H1 (cell line): ENCODE measurements around the gene TSPOAP1. TPM values are rescaled to one million over a fixed set of nuclear protein-coding genes. Genes with fewer than 3 reads are reported as not detected.

Experiments used
- CTCF ChIA-PET: fragments of 300-600 bp; sonication (Branson Sonifier 250); formaldehyde crosslinking; loops from one replicate; lab custom pipeline; 2021; ENCODE audit not compliant: partially characterized antibody; lab: Charles Lee
- POLR2A ChIA-PET: fragments of 300-600 bp; sonication (Branson Sonifier 250); formaldehyde crosslinking; loops from one replicate; lab custom pipeline; 2021; ENCODE audit warnings: inconsistent platforms; ENCODE audit not compliant: partially characterized antibody; lab: Charles Lee
- DNase-seq, 2 experiments: peaks; one replicate each; pipeline versions ENCODE4 v3.0.0 to v3.0.0-alpha.2; 2010 to 2022; ENCODE audit warnings: low spot score in 2 of 2, low read depth in 1 of 2, mixed read lengths in 1 of 2
- FAIRE-seq: peaks from 2 replicates; lab custom pipeline; 2011; peaks lifted over from hg19 to GRCh38; lab: Jason Lieb, UNC
- H2AFZ ChIP-seq: 2 replicates; pipeline ENCODE4 v1.8.1; 2012; ENCODE audit warnings: low read length, inconsistent platforms
- H2AK5ac ChIP-seq: 2 replicates; pipeline ENCODE4 v1.6.1; 2013; ENCODE audit warnings: low read depth, low read length
- H2BK120ac ChIP-seq: replicated peaks from 2 replicates; pipeline ENCODE3; 2013; ENCODE audit warnings: low read depth, low read length, inconsistent platforms
- H2BK12ac ChIP-seq: 2 replicates; pipeline ENCODE4 v1.6.1; 2013; ENCODE audit warnings: low read depth, low read length
- H2BK15ac ChIP-seq: 2 replicates; pipeline ENCODE4 v1.6.1; 2013; ENCODE audit warnings: low read length
- H2BK20ac ChIP-seq: 2 replicates; pipeline ENCODE4 v1.6.1; 2013; ENCODE audit warnings: low read length
- H2BK5ac ChIP-seq: 2 replicates; pipeline ENCODE4 v1.6.1; 2013; ENCODE audit warnings: low read depth, low read length
- H3K14ac ChIP-seq: 2 replicates; pipeline ENCODE4 v1.6.1; 2013; ENCODE audit warnings: inconsistent platforms; ENCODE audit not compliant: insufficient read length
- H3K18ac ChIP-seq: 2 replicates; pipeline ENCODE4 v1.6.1; 2013; ENCODE audit warnings: low read length; ENCODE audit errors: extremely low read depth
- H3K23ac ChIP-seq: 2 replicates; pipeline ENCODE4 v1.6.1; 2013; ENCODE audit warnings: inconsistent platforms; ENCODE audit not compliant: insufficient read length
- H3K23me2 ChIP-seq: 2 replicates; pipeline ENCODE4 v1.6.1; 2013; ENCODE audit warnings: low read depth, low read length
- H3K27ac ChIP-seq: 2 replicates; pipeline ENCODE4 v1.6.1; 2011; ENCODE audit warnings: low read depth, low read length, inconsistent platforms
- H3K27me3 ChIP-seq, 4 experiments: replicated peaks in 1 of 4; 1 replicate in 1 of 4; 2 replicates in 3 of 4; pipeline versions ENCODE4 v1.6.1 to v1.8.1; 2011 to 2013; ENCODE audit warnings: low read length in 3 of 4, mild to moderate bottlenecking in 3 of 4, inconsistent platforms in 2 of 4, mixed read lengths in 2 of 4, moderate library complexity in 1 of 4; ENCODE audit not compliant: control insufficient read depth in 3 of 4, insufficient read depth in 3 of 4; ENCODE audit errors: extremely low read depth in 1 of 4
- H3K36me3 ChIP-seq, 4 experiments: 2 replicates each; pipeline versions ENCODE4 v1.6.1 to v1.8.1; 2011 to 2013; ENCODE audit warnings: mild to moderate bottlenecking in 4 of 4, low read length in 3 of 4, moderate library complexity in 2 of 4, control low read depth in 1 of 4, inconsistent platforms in 1 of 4; ENCODE audit not compliant: insufficient read depth in 4 of 4, control insufficient read depth in 2 of 4
- H3K4ac ChIP-seq: replicated peaks from 2 replicates; pipeline ENCODE3; 2013; ENCODE audit warnings: low read length, low read depth, mixed read lengths, inconsistent platforms; ENCODE audit not compliant: insufficient read length
- H3K4me1 ChIP-seq, 4 experiments: replicated peaks in 1 of 4; 1 replicate in 1 of 4; 2 replicates in 3 of 4; pipeline versions ENCODE4 v1.6.1 to v1.8.1; 2011 to 2013; ENCODE audit warnings: low read length in 3 of 4, inconsistent platforms in 2 of 4, mixed read lengths in 1 of 4; ENCODE audit not compliant: insufficient read depth in 4 of 4, control insufficient read depth in 3 of 4
- H3K4me2 ChIP-seq, 2 experiments: 2 replicates each; pipeline versions ENCODE4 v1.6.1 to v1.8.1; 2011 to 2013; ENCODE audit warnings: low read depth in 2 of 2, low read length in 2 of 2, control low read depth in 1 of 2, inconsistent platforms in 1 of 2, mild to moderate bottlenecking in 1 of 2; ENCODE audit not compliant: insufficient read depth in 1 of 2
- H3K4me3 ChIP-seq, 4 experiments: fragments of 200-600, 300-600 bp in 1 of 4; sonication (generic), shearing (Covaris generic), sonication (Bioruptor Twin) in 1 of 4; 2 replicates each; pipeline versions ENCODE4 v1.5.1 to v1.8.1; 2011 to 2016; ENCODE audit warnings: low read length in 4 of 4, low read depth in 3 of 4, control low read depth in 2 of 4, inconsistent platforms in 2 of 4, mild to moderate bottlenecking in 2 of 4, mixed read lengths in 1 of 4, moderate library complexity in 1 of 4; ENCODE audit not compliant: insufficient read depth in 2 of 4; ENCODE audit errors: extremely low read depth in 1 of 4
- H3K56ac ChIP-seq: replicated peaks from 2 replicates; pipeline ENCODE3; 2013; ENCODE audit warnings: low read depth, mild to moderate bottlenecking, mixed read lengths, low read length, inconsistent platforms; ENCODE audit not compliant: insufficient read length
- H3K79me1 ChIP-seq: 2 replicates; pipeline ENCODE4 v1.6.1; 2013; ENCODE audit warnings: low read depth, low read length, control low read depth
- H3K79me2 ChIP-seq, 2 experiments: 2 replicates each; pipeline versions ENCODE4 v1.6.1 to v1.8.1; 2012 to 2013; ENCODE audit warnings: low read length in 2 of 2, mild to moderate bottlenecking in 2 of 2, inconsistent platforms in 1 of 2; ENCODE audit not compliant: insufficient read depth in 2 of 2, control insufficient read depth in 1 of 2
- H3K9ac ChIP-seq, 4 experiments: replicated peaks in 1 of 4; 1 replicate in 1 of 4; 2 replicates in 3 of 4; pipeline versions ENCODE4 v1.6.1 to v1.8.1; 2011 to 2013; ENCODE audit warnings: low read depth in 3 of 4, low read length in 3 of 4, control low read depth in 2 of 4, mild to moderate bottlenecking in 2 of 4, moderate library complexity in 2 of 4, inconsistent platforms in 1 of 4; ENCODE audit errors: extremely low read depth in 1 of 4
- H3K9me3 ChIP-seq, 2 experiments: 2 replicates each; pipeline versions ENCODE4 v1.6.1 to v1.8.1; 2012 to 2013; ENCODE audit warnings: mild to moderate bottlenecking in 2 of 2, moderate library complexity in 2 of 2, control low read depth in 1 of 2, inconsistent platforms in 1 of 2, low read depth in 1 of 2, low read length in 1 of 2, mixed read lengths in 1 of 2; ENCODE audit not compliant: insufficient read depth in 2 of 2
- H4K20me1 ChIP-seq, 2 experiments: replicated peaks in 1 of 2; 2 replicates each; pipeline versions ENCODE3 to v1.8.1; 2011 to 2013; ENCODE audit warnings: inconsistent platforms in 2 of 2, low read length in 2 of 2, mild to moderate bottlenecking in 1 of 2; ENCODE audit not compliant: insufficient read depth in 2 of 2, control insufficient read depth in 1 of 2
- H4K5ac ChIP-seq: 2 replicates; pipeline ENCODE4 v1.6.1; 2013; ENCODE audit warnings: low read length, low read depth, mixed read lengths, inconsistent platforms; ENCODE audit not compliant: insufficient read length
- H4K8ac ChIP-seq: 2 replicates; pipeline ENCODE4 v1.8.0; 2013; ENCODE audit warnings: mild to moderate bottlenecking, moderate library complexity, low read length, inconsistent platforms; ENCODE audit not compliant: insufficient read depth; ENCODE audit errors: extremely low read depth
- H4K91ac ChIP-seq: replicated peaks from 2 replicates; pipeline ENCODE3; 2013; ENCODE audit warnings: low read length, mixed read lengths, inconsistent platforms; ENCODE audit not compliant: insufficient read length
- BACH1 ChIP-seq: IDR thresholded peaks from 2 replicates; pipeline ENCODE4 v1.6.1; 2012; ENCODE audit warnings: low read length, improper control_type of control experiment
- BCL11A ChIP-seq, 2 experiments: IDR thresholded peaks; one replicate each; pipeline ENCODE4 v1.6.1; 2011; ENCODE audit warnings: low read depth in 2 of 2, low read length in 2 of 2, mild to moderate bottlenecking in 2 of 2
- CHD2 ChIP-seq: IDR thresholded peaks from 2 replicates; pipeline ENCODE4 v1.6.1; 2012; ENCODE audit warnings: low read length, improper control_type of control experiment
- JUN ChIP-seq: IDR thresholded peaks from 2 replicates; pipeline ENCODE4 v1.6.1; 2011; ENCODE audit warnings: low read depth, mild to moderate bottlenecking, improper control_type of control experiment, low read length
- MAFK ChIP-seq: IDR thresholded peaks from 2 replicates; pipeline ENCODE4 v1.6.1; 2012; ENCODE audit warnings: low read depth, mild to moderate bottlenecking, improper control_type of control experiment, low read length
- POLR2A ChIP-seq, 2 experiments: IDR thresholded peaks; 1 replicate in 1 of 2; 2 replicates in 1 of 2; pipeline ENCODE4 v1.6.1; 2011; ENCODE audit warnings: low read depth in 2 of 2, low read length in 2 of 2, mild to moderate bottlenecking in 2 of 2; ENCODE audit errors: control extremely low read depth in 1 of 2
- RNF2 ChIP-seq: fragments of 200-900, 300-1000 bp; sonication (generic); IDR thresholded peaks from 2 replicates; pipeline ENCODE4 v1.7.1; 2016; ENCODE audit warnings: borderline replicate concordance, low read depth, mild to moderate bottlenecking, antibody characterized with exemption, low read length; ENCODE audit not compliant: poor library complexity, severe bottlenecking; ENCODE audit errors: missing control alignments
- SP1 ChIP-seq: IDR thresholded peaks from 2 replicates; pipeline ENCODE4 v1.6.1; 2011; ENCODE audit warnings: low read depth, low read length
- SP2 ChIP-seq: IDR thresholded peaks from 2 replicates; pipeline ENCODE4 v1.6.1; 2012; ENCODE audit warnings: mild to moderate bottlenecking, low read length, inconsistent platforms
- TEAD4 ChIP-seq: IDR thresholded peaks from 2 replicates; pipeline ENCODE4 v1.6.1; 2012; ENCODE audit warnings: low read depth, low read length, inconsistent platforms, mixed read lengths
- WGBS, 2 experiments: shearing (Covaris generic) in 1 of 2; methylation state at CpG; one replicate each; pipeline versions ENCODE4 v1.1.6 to v1.1.7; 2013 to 2015; ENCODE audit warnings: low lambda C conversion rate in 2 of 2, mixed read lengths in 2 of 2, inconsistent platforms in 1 of 2, low coverage in 1 of 2, missing lambda C conversion rate in 1 of 2; ENCODE audit not compliant: insufficient replicate concordance in 2 of 2, insufficient coverage in 1 of 2, insufficient read length in 1 of 2; ENCODE audit errors: extremely low coverage in 1 of 2, missing lambda C conversion rate in 1 of 2; 5-methylcytosine and 5-hydroxymethylcytosine counted together
- polyA plus RNA-seq, 7 experiments: library from polyadenylated mRNA; depleted of rRNA in 3 of 7; stranded (reverse) in 5 of 7; unstranded in 2 of 7; fragments of >200 nt in 5 of 7; fragments of 200-250 nt in 2 of 7; gene quantifications; 1 replicate in 5 of 7; 2 replicates in 1 of 7; 4 replicates in 1 of 7; pipeline versions ENCODE4 v1.2.1 to v1.2.3, GENCODE V29; 2011 to 2013; ENCODE audit warnings: missing spikeins in 2 of 7, mixed read lengths in 2 of 7
- total RNA-seq: library from RNA; stranded (reverse); fragmentation: NEBNext Ultra II Directional; extraction: Animal tissue kit (Norgen Biotek cat#: 25700); gene quantifications from 2 replicates; pipeline ENCODE4 v1.2.1, GENCODE V29; 2021

Gene TSPOAP1
- total and polyA plus RNA-seq, 2 of the 8 experiments (the other 6 are each of a cell fraction or from before 2014, with no cell fraction given) = 7.6 to 9.2 TPM

DNA sequence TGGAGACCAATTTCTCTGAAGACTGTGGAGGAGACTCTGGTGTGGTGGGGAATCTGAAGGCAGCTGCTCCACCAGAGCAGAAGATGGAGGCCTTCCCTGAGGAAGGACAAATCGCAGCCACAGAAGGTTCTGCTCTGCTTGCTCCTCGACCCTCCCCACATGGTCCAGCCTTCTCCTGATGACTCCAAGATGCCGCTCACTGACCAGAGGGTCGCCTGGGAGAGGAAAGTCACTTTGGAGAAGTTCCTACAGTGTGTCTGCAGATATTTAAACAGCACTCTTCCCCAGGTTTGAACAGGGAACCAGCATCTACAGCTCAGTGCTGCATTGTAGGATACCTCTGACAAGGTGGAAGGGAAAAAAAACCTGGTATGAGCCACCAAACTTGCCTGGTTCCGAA, 44.4 kb upstream of the TSPOAP1 start:
- WGBS, 2 experiments = 88% methylated on average over 5 of the region's 5 CpGs; no CpG with 5 or more reads in 1 of the 2 experiments
- POLR2A ChIA-PET = interaction anchor here (0.5 to 1.4 kb wide), 3 partner anchors 10 to 1156 kb away, joined by 3 read pairs; no protein-coding TSS in a partner anchor
- Histone ChIP-seq H2BK120ac (no peak overlapping the region), H3K79me2 (no peaks in the 10 kb centered on the region), H4K91ac (no peak overlapping the region), H3K23me2 (no peaks in the 10 kb centered on the region), H2AFZ (no peak overlapping the region), H2AK5ac (no peak overlapping the region), H3K4me2 (no peak overlapping the region), H3K9ac (no peak overlapping the region)
- DNase-seq = no peak
- no peak for TF ChIP-seq POLR2A (IDR thresholded peaks at IDR 0.05; ENCODE audit: control extremely low read depth in 1 of 2, low read depth in 2 of 2, low read length in 2 of 2)
- no peak for TF ChIP-seq SP1
- TF ChIP-seq MAFK = no peak
- no peak for TF ChIP-seq TEAD4
- TF ChIP-seq BACH1 = no peak
- TF ChIP-seq SP2 = no peak
- TF ChIP-seq RNF2 = no peak
- no peak for TF ChIP-seq JUN
- no peak for TF ChIP-seq CHD2
- TF ChIP-seq BCL11A (IDR thresholded peaks at IDR 0.05; ENCODE audit: low read depth in 2 of 2, low read length in 2 of 2) = no peak
- TF ChIP-seq, all 59 proteins: peak for 0
- no peak for FAIRE-seq
- Histone ChIP-seq H2BK15ac (no peak overlapping the region), H3K4me3 (no peak overlapping the region), H3K23ac (no peak overlapping the region), H3K27me3 (no peaks in the 10 kb centered on the region), H3K9me3 (no peaks in the 10 kb centered on the region), H4K5ac (no peak overlapping the region), H2BK12ac (0 out of 2 replicates have a peak overlapping the region, but pooled peaks have one; percentile 35), H4K20me1 (no peaks in the 10 kb centered on the region), H3K27ac (no peak overlapping the region), H3K4ac (no peak overlapping the region), H3K4me1 (peaks cover 5 to 15% (median 10%) of the 10 kb centered on the region in 4 experiments; a peak in 5 of 7 replicates), H3K18ac (no peak overlapping the region), H3K56ac (no peak overlapping the region), H4K8ac (no peak overlapping the region), H2BK20ac (no peak overlapping the region), H3K14ac (no peak overlapping the region), H2BK5ac (0 out of 2 replicates have a peak overlapping the region, but pooled peaks have one; percentile 9), H3K79me1 (no peaks in the 10 kb centered on the region), H3K36me3 (no peaks in the 10 kb centered on the region; a peak in 1 of 8 replicates)
- CTCF ChIA-PET = interaction anchor here (0.6 to 3.1 kb wide), 9 partner anchors 9 to 69 kb away, joined by 3 to 12 read pairs (median 3); partner anchors contain the start of gene RNF43
